ENCODE results near the gene TAOK2. TPM values are rescaled to one million over a fixed set of nuclear protein-coding genes. Genes with fewer than 3 reads are reported as not detected.
"Not testable (repeated sequence)": the region's sequence is repeated elsewhere in the genome, so short reads cannot be mapped to it uniquely, and the experiment has no call there.

Gene TAOK2
- total and polyA plus RNA-seq, 2 of the 4 experiments (the other 2 are of a cell fraction), result 23.0 to 31.7 TPM

DNA sequence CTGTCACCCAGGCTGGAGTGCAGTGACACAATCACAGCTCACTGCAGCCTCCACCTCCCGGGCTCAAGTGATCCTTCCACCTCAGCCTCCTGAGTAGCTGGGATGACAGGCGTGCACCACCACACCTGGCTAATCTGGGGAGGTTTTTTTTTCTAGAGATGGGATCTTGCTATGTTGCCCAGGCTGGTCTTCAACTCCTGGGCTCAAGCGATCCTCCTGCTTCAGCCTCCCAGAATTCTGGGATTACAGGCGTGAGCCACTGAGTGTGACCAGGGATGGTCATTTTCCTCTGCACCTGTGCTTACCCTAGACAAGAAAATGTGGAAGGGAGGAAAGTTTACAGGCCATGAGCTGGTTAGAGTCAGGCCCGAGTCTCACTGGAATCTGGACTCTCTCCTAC, 67.0 kb downstream of the TAOK2 start:
- H3K36me3 ChIP-seq (ENCODE audit: control insufficient read depth, insufficient read depth, low read length); DNase-seq; H4K8ac ChIP-seq (ENCODE audit: low read depth in 2 of 2, low read length in 2 of 2); ATAC-seq (ENCODE audit: low read depth); intact Hi-C loops (cut with micrococcal nuclease); H4K5ac ChIP-seq (ENCODE audit: low read depth, low read length); dilution Hi-C loops (cut with HindIII; ENCODE audit: low sequenced_read_pairs, unreplicated experiment); H2AK5ac ChIP-seq (ENCODE audit: low read depth, low read length); H3K79me1 ChIP-seq (ENCODE audit: low read depth in 1 of 2, low read length in 2 of 2); H2BK15ac ChIP-seq (ENCODE audit: low read depth, low read length); H3K4ac ChIP-seq (ENCODE audit: low read depth, low read length); H3K18ac ChIP-seq (ENCODE audit: low read depth, low read length); H2AK9ac ChIP-seq (replicated peaks; ENCODE audit: low read depth, low read length, poor library complexity); BruUV-seq (replicated peaks); H3K27ac ChIP-seq (ENCODE audit: insufficient read depth, low read length); H2AFZ ChIP-seq (replicated peaks; ENCODE audit: low read length, poor library complexity); H3K14ac ChIP-seq (replicated peaks; ENCODE audit: low read depth, low read length); H3K4me3 ChIP-seq (ENCODE audit: insufficient read depth, low read depth, low read length); H3K56ac ChIP-seq (ENCODE audit: extremely low read depth, insufficient read depth, low read length); H3K27me3 ChIP-seq (ENCODE audit: control insufficient read depth, insufficient read depth, low read length); H3K9me3 ChIP-seq (ENCODE audit: control insufficient read depth, insufficient read depth, low read length); H3K9me1 ChIP-seq (ENCODE audit: insufficient read depth, low read length); H3K9ac ChIP-seq (ENCODE audit: low read depth, low read length); in situ Hi-C loops (cut with MboI; ENCODE audit: low sequenced_read_pairs); H3K4me2 ChIP-seq (ENCODE audit: low read depth, low read length); H2BK20ac ChIP-seq (ENCODE audit: low read depth, low read length); POLR2A ChIA-PET (ENCODE audit: unreplicated experiment); H4K91ac ChIP-seq (ENCODE audit: insufficient read depth, low read depth, low read length); H3K23ac ChIP-seq (ENCODE audit: low read depth, low read length); H4K20me1 ChIP-seq (ENCODE audit: insufficient read depth, low read length); H2BK120ac ChIP-seq (ENCODE audit: low read depth, low read length); H2BK5ac ChIP-seq (ENCODE audit: low read depth, low read length, poor library complexity, severe bottlenecking); H3K4me1 ChIP-seq (ENCODE audit: control insufficient read depth, insufficient read depth, low read length): not testable (repeated sequence)
- WGBS, 2 experiments (ENCODE audit: extremely low coverage in 2 of 2, insufficient read length in 1 of 2), result no CpG with 5 or more reads among the region's 5 CpGs
- CTCF ChIA-PET, result interaction anchor here (1.4 kb wide), 1 partner anchor 9 kb away, joined by 6 read pairs; no protein-coding TSS in a partner anchor
